Neural progenitor cell (in vitro differentiated cells): ENCODE data around the gene UTP15. TPM values are rescaled to one million over a fixed set of nuclear protein-coding genes. Genes with fewer than 3 reads are reported as not detected.

Source experiments
- DNase-seq: peaks from one replicate; pipeline ENCODE4 v3.0.0-alpha.2; 2016; ENCODE audit warnings: low spot score
- H2AFZ ChIP-seq: fragments of 200-600 bp; sonication (generic); replicated peaks from 2 replicates; pipeline ENCODE4 v1.6.1; 2016; ENCODE audit warnings: antibody characterized with exemption
- H3F3A ChIP-seq: fragments of 200-600 bp; sonication (generic); 2 replicates; pipeline ENCODE4 v1.6.1; 2016; ENCODE audit warnings: antibody characterized with exemption, low read depth
- H3K27ac ChIP-seq: fragments of 200-600 bp; sonication (generic); 2 replicates; pipeline ENCODE4 v1.5.1; 2016; ENCODE audit warnings: mild to moderate bottlenecking
- H3K27me3 ChIP-seq: fragments of 200-600 bp; sonication (generic); 2 replicates; pipeline ENCODE4 v1.6.1; 2016; ENCODE audit warnings: mild to moderate bottlenecking, moderate library complexity
- H3K36me3 ChIP-seq: fragments of 200-600 bp; sonication (generic); 2 replicates; pipeline ENCODE4 v1.5.1; 2016
- H3K4me1 ChIP-seq: fragments of 200-600 bp; sonication (generic); 2 replicates; pipeline ENCODE4 v1.6.1; 2016; ENCODE audit warnings: mixed run types
- H3K4me2 ChIP-seq: fragments of 200-600 bp; sonication (generic); 2 replicates; pipeline ENCODE4 v1.6.1; 2016
- H3K4me3 ChIP-seq: fragments of 200-600 bp; sonication (generic); 2 replicates; pipeline ENCODE4 v1.5.1; 2016
- H3K79me2 ChIP-seq: fragments of 200-600 bp; sonication (generic); 2 replicates; pipeline ENCODE4 v1.6.1; 2016; ENCODE audit warnings: low read depth
- H3K9ac ChIP-seq: fragments of 200-600 bp; sonication (generic); 2 replicates; pipeline ENCODE4 v1.6.1; 2016
- H3K9me3 ChIP-seq: fragments of 200-600 bp; sonication (generic); 2 replicates; pipeline ENCODE4 v1.5.1; 2016; ENCODE audit warnings: low read depth
- H4K20me1 ChIP-seq: fragments of 200-600 bp; sonication (generic); 2 replicates; pipeline ENCODE4 v1.6.1; 2016; ENCODE audit warnings: low read depth
- H3K27ac Mint-ChIP-seq: 3 replicates; pipeline ENCODE4 v1.8.0; 2021; ENCODE audit warnings: mixed read lengths
- H3K27me3 Mint-ChIP-seq: 2 replicates; pipeline ENCODE4 v1.8.0; 2022; ENCODE audit warnings: low read depth, mild to moderate bottlenecking, inconsistent platforms, moderate library complexity, mixed read lengths; ENCODE audit not compliant: insufficient read depth
- H3K36me3 Mint-ChIP-seq: 3 replicates; pipeline ENCODE4 v1.8.0; 2021; ENCODE audit warnings: mixed read lengths
- H3K4me1 Mint-ChIP-seq: 3 replicates; pipeline ENCODE4 v1.8.0; 2021; ENCODE audit warnings: mixed read lengths
- H3K4me3 Mint-ChIP-seq: 3 replicates; pipeline ENCODE4 v1.8.0; 2021; ENCODE audit warnings: mild to moderate bottlenecking, moderate library complexity, mixed read lengths
- H3K9me3 Mint-ChIP-seq: 3 replicates; pipeline ENCODE4 v1.8.0; 2020; ENCODE audit warnings: mixed read lengths
- EZH2 ChIP-seq: fragments of 200-600 bp; sonication (generic); IDR thresholded peaks from 2 replicates; pipeline ENCODE4 v1.6.1; 2017; ENCODE audit warnings: antibody characterized with exemption, mild to moderate bottlenecking, moderate library complexity
- EZH2phosphoT487 ChIP-seq: fragments of 200-600 bp; sonication (generic); IDR thresholded peaks from 2 replicates; pipeline ENCODE4 v1.6.1; 2017; ENCODE audit warnings: antibody characterized with exemption
- total RNA-seq: library from RNA; depleted of rRNA; stranded (reverse); fragments of >200 nt; gene quantifications from 2 replicates; pipeline ENCODE4 v1.2.3, GENCODE V29; 2015; ENCODE audit warnings: low replicate concordance
- TF ChIP-seq, protein P1 (sequence below): fragments of 200-600 bp; sonication (generic); IDR thresholded peaks from 2 replicates; pipeline ENCODE4 v1.5.1; 2017; ENCODE audit warnings: antibody characterized with exemption, mild to moderate bottlenecking

Gene UTP15
- total RNA-seq, 1 donor from 2014 or later: 34.4 TPM

DNA sequence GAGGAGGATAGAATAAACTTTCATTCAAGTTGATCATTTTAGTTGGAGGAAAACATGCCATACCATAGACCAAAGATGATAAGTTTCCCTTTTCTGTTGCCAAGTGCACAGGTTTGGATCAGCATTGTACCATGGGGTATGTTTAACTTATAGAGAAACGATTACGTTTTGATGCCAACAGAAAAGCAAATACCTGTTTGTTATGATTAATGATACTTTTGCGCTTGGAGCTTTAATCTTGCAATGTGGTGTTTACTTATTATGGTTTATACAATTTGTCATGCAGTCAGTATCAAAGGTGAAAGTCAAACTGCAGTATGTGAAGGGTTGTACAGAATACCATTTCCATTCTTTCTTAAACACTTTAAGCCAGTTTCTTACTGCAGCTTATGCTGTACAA, 47.3 kb downstream of the UTP15 start:
- no peaks in the 10 kb centered on the region for H3K9me3 ChIP-seq
- no peak overlapping the region for H3K27ac Mint-ChIP-seq
- H3F3A ChIP-seq: no peaks in the 10 kb centered on the region
- no peak for DNase-seq
- TF ChIP-seq, protein P1, sequence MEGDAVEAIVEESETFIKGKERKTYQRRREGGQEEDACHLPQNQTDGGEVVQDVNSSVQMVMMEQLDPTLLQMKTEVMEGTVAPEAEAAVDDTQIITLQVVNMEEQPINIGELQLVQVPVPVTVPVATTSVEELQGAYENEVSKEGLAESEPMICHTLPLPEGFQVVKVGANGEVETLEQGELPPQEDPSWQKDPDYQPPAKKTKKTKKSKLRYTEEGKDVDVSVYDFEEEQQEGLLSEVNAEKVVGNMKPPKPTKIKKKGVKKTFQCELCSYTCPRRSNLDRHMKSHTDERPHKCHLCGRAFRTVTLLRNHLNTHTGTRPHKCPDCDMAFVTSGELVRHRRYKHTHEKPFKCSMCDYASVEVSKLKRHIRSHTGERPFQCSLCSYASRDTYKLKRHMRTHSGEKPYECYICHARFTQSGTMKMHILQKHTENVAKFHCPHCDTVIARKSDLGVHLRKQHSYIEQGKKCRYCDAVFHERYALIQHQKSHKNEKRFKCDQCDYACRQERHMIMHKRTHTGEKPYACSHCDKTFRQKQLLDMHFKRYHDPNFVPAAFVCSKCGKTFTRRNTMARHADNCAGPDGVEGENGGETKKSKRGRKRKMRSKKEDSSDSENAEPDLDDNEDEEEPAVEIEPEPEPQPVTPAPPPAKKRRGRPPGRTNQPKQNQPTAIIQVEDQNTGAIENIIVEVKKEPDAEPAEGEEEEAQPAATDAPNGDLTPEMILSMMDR: no peak
- TF ChIP-seq EZH2phosphoT487 (no peak), EZH2 (no peak)
- no peaks in the 10 kb centered on the region for H3K4me1 ChIP-seq
- no peaks in the 10 kb centered on the region for H4K20me1 ChIP-seq
- H3K36me3 Mint-ChIP-seq: no peaks in the 10 kb centered on the region
- H3K9ac ChIP-seq: no peak overlapping the region
- H2AFZ ChIP-seq: no peak overlapping the region
- H3K79me2 ChIP-seq: no peaks in the 10 kb centered on the region
- no peaks in the 10 kb centered on the region for H3K9me3 Mint-ChIP-seq
- no peaks in the 10 kb centered on the region for H3K4me1 Mint-ChIP-seq
- H3K4me2 ChIP-seq: no peak overlapping the region
- no peaks in the 10 kb centered on the region for H3K27me3 ChIP-seq
- H3K36me3 ChIP-seq: no peaks in the 10 kb centered on the region
- H3K4me3 ChIP-seq: no peak overlapping the region
- no peak overlapping the region for H3K4me3 Mint-ChIP-seq
- H3K27me3 Mint-ChIP-seq: peaks cover 2% of the 10 kb centered on the region
- no peak overlapping the region for H3K27ac ChIP-seq

DNA sequence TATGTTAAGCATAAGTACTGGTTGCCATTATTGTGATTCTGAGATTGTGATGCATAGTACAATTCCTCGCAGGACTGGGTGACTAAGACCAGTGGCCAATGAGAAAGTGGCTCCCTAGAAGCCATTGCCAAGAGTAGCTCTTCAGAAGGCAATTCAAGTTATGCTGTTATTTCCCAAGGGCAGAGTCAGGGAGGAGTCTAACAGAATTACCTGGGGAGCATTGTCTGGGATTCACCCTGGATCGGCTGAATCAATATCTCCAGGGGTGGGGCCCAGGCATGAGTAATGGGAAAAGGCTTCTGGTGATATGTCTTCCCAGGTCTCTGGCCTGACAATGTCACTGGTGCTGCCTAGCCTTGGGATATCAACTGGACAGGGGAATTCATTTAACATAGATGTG, 49.5 kb downstream of the UTP15 start:
- DNase-seq: no peak
- H3K9me3 ChIP-seq: no peaks in the 10 kb centered on the region
- no peaks in the 10 kb centered on the region for H3K36me3 Mint-ChIP-seq
- TF ChIP-seq EZH2: no peak
- TF ChIP-seq, protein P1: no peak
- no peak for TF ChIP-seq EZH2phosphoT487
- H3F3A ChIP-seq: no peaks in the 10 kb centered on the region
- no peaks in the 10 kb centered on the region for H3K4me1 Mint-ChIP-seq
- H3K79me2 ChIP-seq: no peaks in the 10 kb centered on the region
- H3K4me3 ChIP-seq: no peak overlapping the region
- H3K4me3 Mint-ChIP-seq: no peak overlapping the region
- H3K36me3 ChIP-seq: no peaks in the 10 kb centered on the region
- H3K4me2 ChIP-seq: no peak overlapping the region
- no peak overlapping the region for H3K27ac Mint-ChIP-seq
- H3K4me1 ChIP-seq: no peaks in the 10 kb centered on the region
- no peaks in the 10 kb centered on the region for H4K20me1 ChIP-seq
- H3K27ac ChIP-seq: no peak overlapping the region
- H3K27me3 Mint-ChIP-seq: peaks cover under 1% of the 10 kb centered on the region
- H3K9ac ChIP-seq: no peak overlapping the region
- H3K27me3 ChIP-seq: no peaks in the 10 kb centered on the region
- H3K9me3 Mint-ChIP-seq: no peaks in the 10 kb centered on the region
- H2AFZ ChIP-seq: no peak overlapping the region

GRCh38 chr5:73615947-73616346, 50.4 kb downstream of the UTP15 start:
- Histone ChIP-seq H4K20me1 (no peaks in the 10 kb centered on the region), H3K27ac (no peak overlapping the region), H3F3A (no peaks in the 10 kb centered on the region), H3K9me3 (no peaks in the 10 kb centered on the region), H2AFZ (no peak overlapping the region), H3K27me3 (no peaks in the 10 kb centered on the region), H3K4me1 (no peaks in the 10 kb centered on the region), H3K36me3 (no peaks in the 10 kb centered on the region), H3K79me2 (no peaks in the 10 kb centered on the region), H3K9ac (no peak overlapping the region), H3K4me3 (no peak overlapping the region), H3K4me2 (no peak overlapping the region)
- no peak for DNase-seq
- TF ChIP-seq EZH2phosphoT487 (no peak), EZH2 (no peak)
- TF ChIP-seq, protein P1: no peak
- Mint-ChIP-seq H3K36me3 (no peaks in the 10 kb centered on the region), H3K4me3 (no peak overlapping the region), H3K27ac (no peak overlapping the region), H3K4me1 (no peaks in the 10 kb centered on the region), H3K9me3 (no peaks in the 10 kb centered on the region), H3K27me3 (no peaks in the 10 kb centered on the region)
